22Rv1 (cell line): ENCODE data around the gene RAD51B.

Experiments used
- ZFX ChIP-seq: fragments of 450-650 bp; IDR thresholded peaks from 2 replicates; pipeline ENCODE4 v1.6.1; 2017; ENCODE audit warnings: antibody characterized with exemption, borderline replicate concordance
- TF ChIP-seq, protein P1 (sequence below): fragments of 450-650 bp; IDR thresholded peaks from 2 replicates; pipeline ENCODE4 v1.5.1; 2017; ENCODE audit warnings: mild to moderate bottlenecking

DNA sequence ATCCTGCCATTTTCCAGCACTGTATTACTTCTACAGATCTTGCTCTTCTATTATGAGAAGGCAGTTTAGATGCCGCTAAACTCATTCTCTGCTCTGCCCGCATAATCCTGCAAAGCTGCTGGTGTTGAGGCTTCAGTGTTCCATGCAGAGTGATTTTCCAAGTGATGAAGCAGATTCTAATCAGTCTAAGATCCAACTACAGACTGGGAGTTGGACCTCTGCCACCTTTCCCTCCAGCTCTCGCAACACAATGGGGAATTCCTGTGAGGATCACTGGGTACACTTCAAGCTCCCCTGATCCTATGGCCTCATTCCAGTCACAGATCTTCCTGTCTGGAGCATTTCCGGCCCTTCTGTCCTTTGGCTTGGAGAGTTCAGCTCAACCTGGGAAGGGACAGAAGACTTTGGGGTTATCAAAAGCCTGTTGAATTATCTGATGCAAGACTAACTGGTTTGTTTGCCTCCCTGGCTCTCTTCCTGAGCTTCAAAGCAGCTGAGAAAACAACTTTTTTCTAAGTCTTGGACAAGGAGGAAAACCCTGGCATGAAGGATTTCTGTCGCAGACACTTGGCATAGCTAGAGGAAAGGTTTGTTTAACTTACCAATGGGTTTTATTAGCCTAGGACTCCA lies 639.4 kb downstream of the RAD51B start:
- TF ChIP-seq, protein P1, sequence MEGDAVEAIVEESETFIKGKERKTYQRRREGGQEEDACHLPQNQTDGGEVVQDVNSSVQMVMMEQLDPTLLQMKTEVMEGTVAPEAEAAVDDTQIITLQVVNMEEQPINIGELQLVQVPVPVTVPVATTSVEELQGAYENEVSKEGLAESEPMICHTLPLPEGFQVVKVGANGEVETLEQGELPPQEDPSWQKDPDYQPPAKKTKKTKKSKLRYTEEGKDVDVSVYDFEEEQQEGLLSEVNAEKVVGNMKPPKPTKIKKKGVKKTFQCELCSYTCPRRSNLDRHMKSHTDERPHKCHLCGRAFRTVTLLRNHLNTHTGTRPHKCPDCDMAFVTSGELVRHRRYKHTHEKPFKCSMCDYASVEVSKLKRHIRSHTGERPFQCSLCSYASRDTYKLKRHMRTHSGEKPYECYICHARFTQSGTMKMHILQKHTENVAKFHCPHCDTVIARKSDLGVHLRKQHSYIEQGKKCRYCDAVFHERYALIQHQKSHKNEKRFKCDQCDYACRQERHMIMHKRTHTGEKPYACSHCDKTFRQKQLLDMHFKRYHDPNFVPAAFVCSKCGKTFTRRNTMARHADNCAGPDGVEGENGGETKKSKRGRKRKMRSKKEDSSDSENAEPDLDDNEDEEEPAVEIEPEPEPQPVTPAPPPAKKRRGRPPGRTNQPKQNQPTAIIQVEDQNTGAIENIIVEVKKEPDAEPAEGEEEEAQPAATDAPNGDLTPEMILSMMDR, result no peak
- TF ChIP-seq ZFX, result no peak
